Keratinocyte (primary cell): Measurements from ENCODE around the gene B9D1. TPM values are rescaled to one million over a fixed set of nuclear protein-coding genes. Genes with fewer than 3 reads are reported as not detected.

Source experiments
- DNase-seq: peaks from one replicate; pipeline ENCODE4 v3.0.0-alpha.2; 2011; ENCODE audit warnings: low read depth, missing footprints, low spot score
- FAIRE-seq: peaks from 2 replicates; lab custom pipeline; 2011; peaks lifted over from hg19 to GRCh38; lab: Jason Lieb, UNC
- H2AFZ ChIP-seq: 2 replicates; pipeline ENCODE4 v1.6.0; 2012; ENCODE audit warnings: low read length, control low read depth, inconsistent platforms; ENCODE audit not compliant: control insufficient read depth
- H3K27ac ChIP-seq: 2 replicates; pipeline ENCODE4 v1.5.1; 2011; ENCODE audit warnings: low read length; ENCODE audit not compliant: control insufficient read depth, insufficient read depth
- H3K27me3 ChIP-seq: 3 replicates; pipeline ENCODE4 v1.6.0; 2011; ENCODE audit warnings: low read length; ENCODE audit not compliant: control insufficient read depth, insufficient read depth; ENCODE audit errors: extremely low read depth
- H3K36me3 ChIP-seq, 2 experiments: 2 replicates in 1 of 2; 3 replicates in 1 of 2; pipeline ENCODE4 v1.5.1; 2011; ENCODE audit warnings: low read length in 2 of 2, mild to moderate bottlenecking in 1 of 2; ENCODE audit not compliant: control insufficient read depth in 2 of 2, insufficient read depth in 2 of 2; ENCODE audit errors: extremely low read depth in 1 of 2
- H3K4me1 ChIP-seq: 3 replicates; pipeline ENCODE4 v1.5.1; 2011; ENCODE audit warnings: low read length; ENCODE audit not compliant: control insufficient read depth, insufficient read depth; ENCODE audit errors: extremely low read depth
- H3K4me2 ChIP-seq: 3 replicates; pipeline ENCODE4 v1.6.0; 2011; ENCODE audit warnings: low read depth, low read length; ENCODE audit not compliant: control insufficient read depth, insufficient read depth; ENCODE audit errors: extremely low read depth
- H3K4me3 ChIP-seq, 3 experiments: fragments of 200-600 bp in 1 of 3; sonication (generic) in 1 of 3; 2 replicates in 2 of 3; 3 replicates in 1 of 3; pipeline ENCODE4 v1.5.1; 2011 to 2016; ENCODE audit warnings: low read length in 3 of 3, mild to moderate bottlenecking in 3 of 3, control low read depth in 2 of 3, inconsistent platforms in 1 of 3, low read depth in 1 of 3, mixed read lengths in 1 of 3, mixed run types in 1 of 3, moderate library complexity in 1 of 3; ENCODE audit not compliant: control insufficient read depth in 2 of 3, insufficient read depth in 2 of 3; ENCODE audit errors: extremely low read depth in 1 of 3
- H3K79me2 ChIP-seq: 2 replicates; pipeline ENCODE4 v1.6.0; 2012; ENCODE audit warnings: low read length; ENCODE audit not compliant: control insufficient read depth, insufficient read depth
- H3K9ac ChIP-seq: 3 replicates; pipeline ENCODE4 v1.6.0; 2011; ENCODE audit warnings: low read length; ENCODE audit not compliant: control insufficient read depth, insufficient read depth; ENCODE audit errors: extremely low read depth
- H3K9me1 ChIP-seq: 3 replicates; pipeline ENCODE4 v1.6.0; 2011; ENCODE audit warnings: low read length; ENCODE audit not compliant: control insufficient read depth, insufficient read depth; ENCODE audit errors: extremely low read depth
- H3K9me3 ChIP-seq: 2 replicates; pipeline ENCODE4 v1.5.1; 2012; ENCODE audit warnings: low read depth, low read length; ENCODE audit not compliant: control insufficient read depth
- H4K20me1 ChIP-seq: 3 replicates; pipeline ENCODE4 v1.6.0; 2011; ENCODE audit warnings: low read length; ENCODE audit not compliant: control insufficient read depth, insufficient read depth; ENCODE audit errors: extremely low read depth
- EZH2 ChIP-seq: IDR thresholded peaks from one replicate; pipeline ENCODE4 v1.6.1; 2012; ENCODE audit warnings: inconsistent platforms, mild to moderate bottlenecking, low read length, moderate library complexity
- dilution Hi-C: fragments of 300-500 bp; cut with MboI; formaldehyde crosslinking; loops from one replicate; pipeline ENCODE4 v1.7.0; 2020; ENCODE audit warnings: low sequenced_read_pairs; ENCODE audit not compliant: extremely low pct_ligation_motif_present
- polyA plus RNA-seq, 5 experiments: library from polyadenylated mRNA; depleted of rRNA in 3 of 5; stranded (reverse) in 3 of 5; stranded (forward) in 1 of 5; unstranded in 1 of 5; fragments of >200 nt; gene quantifications; 1 replicate in 1 of 5; 2 replicates in 3 of 5; 3 replicates in 1 of 5; pipeline versions ENCODE4 v1.2.1 to v1.2.3, GENCODE V29; 2011 to 2012; ENCODE audit warnings: missing spikeins in 2 of 5, low read depth in 1 of 5, low replicate concordance in 1 of 5
- TF ChIP-seq, protein P1 (sequence below), 3 experiments: IDR thresholded peaks in 1 of 3; conservative IDR thresholded peaks in 1 of 3; optimal IDR thresholded peaks in 1 of 3; 2 replicates in 2 of 3; 3 replicates in 1 of 3; pipeline versions ENCODE3 to v1.5.1; 2011; ENCODE audit warnings: low read length in 3 of 3, mild to moderate bottlenecking in 3 of 3, moderate library complexity in 2 of 3, control low read depth in 1 of 3, inconsistent platforms in 1 of 3; ENCODE audit not compliant: insufficient read depth in 2 of 3; ENCODE audit errors: extremely low read depth in 1 of 3

The B9D1 gene
- polyA plus RNA-seq, 1 donor (not counting 4 experiments of a cell fraction or from before 2014, with no cell fraction given): 30.3 TPM

GRCh38 chr17:19329136-19329535 lies 33.4 kb downstream of the B9D1 start:
- H3K79me2 ChIP-seq: no peaks in the 10 kb centered on the region
- no peak overlapping the region for H2AFZ ChIP-seq
- no peaks in the 10 kb centered on the region for H4K20me1 ChIP-seq
- FAIRE-seq: no peak
- H3K36me3 ChIP-seq: peaks cover 10 to 18% of the 10 kb centered on the region in 2 experiments
- DNase-seq: no peak
- TF ChIP-seq, protein P1, sequence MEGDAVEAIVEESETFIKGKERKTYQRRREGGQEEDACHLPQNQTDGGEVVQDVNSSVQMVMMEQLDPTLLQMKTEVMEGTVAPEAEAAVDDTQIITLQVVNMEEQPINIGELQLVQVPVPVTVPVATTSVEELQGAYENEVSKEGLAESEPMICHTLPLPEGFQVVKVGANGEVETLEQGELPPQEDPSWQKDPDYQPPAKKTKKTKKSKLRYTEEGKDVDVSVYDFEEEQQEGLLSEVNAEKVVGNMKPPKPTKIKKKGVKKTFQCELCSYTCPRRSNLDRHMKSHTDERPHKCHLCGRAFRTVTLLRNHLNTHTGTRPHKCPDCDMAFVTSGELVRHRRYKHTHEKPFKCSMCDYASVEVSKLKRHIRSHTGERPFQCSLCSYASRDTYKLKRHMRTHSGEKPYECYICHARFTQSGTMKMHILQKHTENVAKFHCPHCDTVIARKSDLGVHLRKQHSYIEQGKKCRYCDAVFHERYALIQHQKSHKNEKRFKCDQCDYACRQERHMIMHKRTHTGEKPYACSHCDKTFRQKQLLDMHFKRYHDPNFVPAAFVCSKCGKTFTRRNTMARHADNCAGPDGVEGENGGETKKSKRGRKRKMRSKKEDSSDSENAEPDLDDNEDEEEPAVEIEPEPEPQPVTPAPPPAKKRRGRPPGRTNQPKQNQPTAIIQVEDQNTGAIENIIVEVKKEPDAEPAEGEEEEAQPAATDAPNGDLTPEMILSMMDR (optimal IDR thresholded peaks at IDR 0.05 in 1 of 3, IDR thresholded peaks at IDR 0.05 in 1 of 3, conservative IDR thresholded peaks at IDR 0.05 in 1 of 3; ENCODE audit: extremely low read depth in 1 of 3, insufficient read depth in 2 of 3, low read length in 3 of 3): no peak
- no peak for TF ChIP-seq EZH2
- no peaks in the 10 kb centered on the region for H3K9me3 ChIP-seq
- peaks cover 5% of the 10 kb centered on the region for H3K9me1 ChIP-seq
- dilution Hi-C loops: no loop called here
- H3K27me3 ChIP-seq: no peaks in the 10 kb centered on the region
- no peak overlapping the region for H3K9ac ChIP-seq
- H3K4me3 ChIP-seq: no peak overlapping the region
- H3K27ac ChIP-seq: no peak overlapping the region
- H3K4me1 ChIP-seq: peaks cover 26% of the 10 kb centered on the region
- H3K4me2 ChIP-seq: no peak overlapping the region

GRCh38 chr17:19328441-19329061 lies 34.0 kb downstream of the B9D1 start:
- peaks cover 8 to 17% of the 10 kb centered on the region in 2 experiments for H3K36me3 ChIP-seq
- dilution Hi-C loops: no loop called here
- H3K4me1 ChIP-seq: peaks cover 26% of the 10 kb centered on the region
- no peaks in the 10 kb centered on the region for H4K20me1 ChIP-seq
- H3K27ac ChIP-seq: no peak overlapping the region
- no peaks in the 10 kb centered on the region for H3K79me2 ChIP-seq
- FAIRE-seq (no peak), DNase-seq (no peak)
- no peak overlapping the region for H3K4me2 ChIP-seq
- TF ChIP-seq, protein P1 (optimal IDR thresholded peaks at IDR 0.05 in 1 of 3, IDR thresholded peaks at IDR 0.05 in 1 of 3, conservative IDR thresholded peaks at IDR 0.05 in 1 of 3; ENCODE audit: extremely low read depth in 1 of 3, insufficient read depth in 2 of 3, low read length in 3 of 3): no peak
- no peak for TF ChIP-seq EZH2
- no peaks in the 10 kb centered on the region for H3K9me3 ChIP-seq
- no peaks in the 10 kb centered on the region for H3K27me3 ChIP-seq
- no peak overlapping the region for H2AFZ ChIP-seq
- H3K9ac ChIP-seq: no peak overlapping the region
- H3K4me3 ChIP-seq: no peak overlapping the region
- peaks cover 5% of the 10 kb centered on the region for H3K9me1 ChIP-seq
